ENCODE results near the gene CTBP2.

DNA sequence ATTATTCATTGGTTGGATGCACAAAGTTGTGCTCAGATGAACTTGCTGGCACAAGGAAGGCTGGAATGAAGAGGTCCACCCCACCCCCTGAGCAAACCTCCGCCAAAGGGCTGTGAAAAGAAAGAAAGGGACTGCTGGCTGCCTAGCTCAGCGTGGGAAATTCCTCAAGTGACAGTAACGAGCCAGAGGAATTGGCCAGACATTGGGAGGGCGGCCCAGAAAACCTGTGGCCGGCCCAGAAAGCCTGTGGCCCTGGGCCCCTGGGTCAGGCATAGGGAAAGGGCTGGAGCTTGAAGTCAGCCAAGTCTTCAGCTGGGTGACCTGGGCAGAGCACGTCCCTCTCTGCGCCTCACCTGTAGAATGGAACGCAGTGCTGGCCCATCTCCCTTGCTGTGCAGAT, 30.6 kb upstream of the CTBP2 start:
- no peak for TF ChIP-seq CTCF (IDR thresholded peaks at IDR 0.05)
- no peak for TF ChIP-seq POLR2A (IDR thresholded peaks at IDR 0.05)

Data from right lobe of liver (tissue), 4 donors.